ENCODE data around the gene MAN1C1. TPM values are rescaled to one million over a fixed set of nuclear protein-coding genes. Genes with fewer than 3 reads are reported as not detected.

MAN1C1 gene
- total RNA-seq, 1 experiment from 2014 or later: 1.5 TPM

- peaks cover 4% of the 10 kb centered on the region; the same call in 1 of the 2 replicates for H3K27me3 ChIP-seq (ENCODE audit: control insufficient read depth, insufficient read depth, low read length)
- TF ChIP-seq POLR2AphosphoS5 (IDR thresholded peaks at IDR 0.05; ENCODE audit: low read depth, low read length): no peak
- no peak for TF ChIP-seq SIN3A (IDR thresholded peaks at IDR 0.05; ENCODE audit: borderline replicate concordance, insufficient read depth, low read depth, low read length)
- TF ChIP-seq TCF7L2 (IDR thresholded peaks at IDR 0.05; ENCODE audit: low read depth, low read length): no peak
- no peak for TF ChIP-seq REST (IDR thresholded peaks at IDR 0.05; ENCODE audit: insufficient read depth in 1 of 2, low read depth in 2 of 2, low read length in 1 of 2)
- TF ChIP-seq CTCF (IDR thresholded peaks at IDR 0.05): no peak
- ATAC-seq (no peak), DNase-seq (ENCODE audit: low read depth, low spot score) (no peak)
- intact Hi-C loops (cut with micrococcal nuclease; ENCODE audit: unreplicated experiment): no loop called here
- H3K4me1 ChIP-seq (ENCODE audit: control insufficient read depth, insufficient read depth, low read length): no peaks in the 10 kb centered on the region
- BruUV-seq (replicated peaks): no TSS peak
- no peak overlapping the region for H3K27ac ChIP-seq (ENCODE audit: low read length)
- CTCF ChIA-PET: interaction anchor here (0.7 kb wide), 1 partner anchor 63 kb away, joined by 3 read pairs; no protein-coding TSS in a partner anchor
- H3K4me3 ChIP-seq (ENCODE audit: low read depth in 2 of 2, low read length in 2 of 2): no peak overlapping the region
- no peaks in the 10 kb centered on the region for H3K9me3 ChIP-seq (ENCODE audit: control insufficient read depth, insufficient read depth, low read depth, low read length)
- no peaks in the 10 kb centered on the region for H3K36me3 ChIP-seq (ENCODE audit: control insufficient read depth, insufficient read depth, low read length)
- POLR2A ChIA-PET: no interaction called here
- in situ Hi-C loops (cut with HindIII; ENCODE audit: low pct_unique_long_range_greater_than_20kb, low sequenced_read_pairs): no loop called here
Measured at GRCh38 chr1:25755475-25756125, 139.0 kb downstream of the MAN1C1 start.

- H3K27me3 ChIP-seq (ENCODE audit: control insufficient read depth, insufficient read depth, low read length): peaks cover 4% of the 10 kb centered on the region; the same call in 1 of the 2 replicates
Measured at GRCh38 chr1:25756215-25756614, 139.6 kb downstream of the MAN1C1 start.

More at GRCh38 chr1:25756215-25756614, 139.6 kb downstream of the MAN1C1 start:
- no peak overlapping the region for H3K27ac ChIP-seq (ENCODE audit: low read length)
- no peaks in the 10 kb centered on the region for H3K36me3 ChIP-seq (ENCODE audit: control insufficient read depth, insufficient read depth, low read length)
- TF ChIP-seq SIN3A (IDR thresholded peaks at IDR 0.05; ENCODE audit: borderline replicate concordance, insufficient read depth, low read depth, low read length) (no peak), REST (IDR thresholded peaks at IDR 0.05; ENCODE audit: insufficient read depth in 1 of 2, low read depth in 2 of 2, low read length in 1 of 2) (no peak), POLR2AphosphoS5 (IDR thresholded peaks at IDR 0.05; ENCODE audit: low read depth, low read length) (no peak), TCF7L2 (IDR thresholded peaks at IDR 0.05; ENCODE audit: low read depth, low read length) (no peak), CTCF (IDR thresholded peaks at IDR 0.05) (no peak)
- ChIA-PET POLR2A (no interaction called here), CTCF (no interaction called here)
- H3K4me1 ChIP-seq (ENCODE audit: control insufficient read depth, insufficient read depth, low read length): no peaks in the 10 kb centered on the region
- H3K9me3 ChIP-seq (ENCODE audit: control insufficient read depth, insufficient read depth, low read depth, low read length): no peaks in the 10 kb centered on the region
- intact Hi-C loops (cut with micrococcal nuclease; ENCODE audit: unreplicated experiment) (no loop called here), in situ Hi-C loops (cut with HindIII; ENCODE audit: low pct_unique_long_range_greater_than_20kb, low sequenced_read_pairs) (no loop called here)
- ATAC-seq (no peak), DNase-seq (ENCODE audit: low read depth, low spot score) (no peak)
- no peak overlapping the region for H3K4me3 ChIP-seq (ENCODE audit: low read depth in 2 of 2, low read length in 2 of 2)
- BruUV-seq (replicated peaks): no TSS peak
